HUES6 (cell line): ENCODE measurements around the gene NELL2.

Source experiments
- H3K27ac ChIP-seq: 2 replicates; pipeline ENCODE4 v1.7.0; 2013; ENCODE audit warnings: low read depth, mild to moderate bottlenecking, low read length, inconsistent platforms
- H3K27me3 ChIP-seq: 2 replicates; pipeline ENCODE4 v1.6.1; 2013; ENCODE audit warnings: low read length; ENCODE audit not compliant: control insufficient read depth, insufficient read depth
- H3K36me3 ChIP-seq: 2 replicates; pipeline ENCODE4 v1.6.1; 2013; ENCODE audit warnings: low read length; ENCODE audit not compliant: control insufficient read depth, insufficient read depth
- H3K4me1 ChIP-seq: 2 replicates; pipeline ENCODE4 v1.6.1; 2013; ENCODE audit warnings: low read length; ENCODE audit not compliant: control insufficient read depth, insufficient read depth
- H3K4me3 ChIP-seq: 2 replicates; pipeline ENCODE4 v1.5.1; 2013; ENCODE audit warnings: low read depth, low read length
- H3K9ac ChIP-seq: one replicate; pipeline ENCODE4 v1.6.1; 2013; ENCODE audit warnings: mild to moderate bottlenecking, low read length
- H3K9me3 ChIP-seq: 2 replicates; pipeline ENCODE4 v1.6.1; 2013; ENCODE audit warnings: low read depth, low read length; ENCODE audit not compliant: control insufficient read depth, insufficient read depth

NELL2 gene

DNA sequence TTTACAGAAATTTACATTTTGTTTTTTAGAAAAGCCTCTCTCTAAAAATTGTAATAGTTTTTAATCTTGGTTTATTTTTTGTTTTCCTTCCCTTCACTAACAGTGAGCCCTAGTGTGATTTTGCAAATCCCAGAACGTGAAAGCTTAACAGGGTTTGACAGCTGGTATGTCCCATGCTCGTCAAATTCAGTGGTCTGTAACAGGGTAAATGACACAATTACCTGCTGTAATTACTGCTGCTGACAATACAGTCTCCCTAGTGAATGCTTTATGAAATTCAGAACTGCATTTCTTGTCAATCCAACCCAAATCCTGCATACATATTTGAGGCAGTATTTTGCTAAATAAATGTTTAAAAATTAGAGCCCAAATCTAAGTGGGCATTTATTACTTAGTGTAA is 249.2 kb downstream of the NELL2 start:
- H3K9ac ChIP-seq: no peak overlapping the region
- no peaks in the 10 kb centered on the region for H3K36me3 ChIP-seq
- H3K27me3 ChIP-seq: no peaks in the 10 kb centered on the region
- H3K9me3 ChIP-seq: no peaks in the 10 kb centered on the region
- H3K4me3 ChIP-seq: no peak overlapping the region
- H3K4me1 ChIP-seq: peaks cover 6% of the 10 kb centered on the region; the same call in 1 of the 2 replicates
- no peak overlapping the region for H3K27ac ChIP-seq

DNA sequence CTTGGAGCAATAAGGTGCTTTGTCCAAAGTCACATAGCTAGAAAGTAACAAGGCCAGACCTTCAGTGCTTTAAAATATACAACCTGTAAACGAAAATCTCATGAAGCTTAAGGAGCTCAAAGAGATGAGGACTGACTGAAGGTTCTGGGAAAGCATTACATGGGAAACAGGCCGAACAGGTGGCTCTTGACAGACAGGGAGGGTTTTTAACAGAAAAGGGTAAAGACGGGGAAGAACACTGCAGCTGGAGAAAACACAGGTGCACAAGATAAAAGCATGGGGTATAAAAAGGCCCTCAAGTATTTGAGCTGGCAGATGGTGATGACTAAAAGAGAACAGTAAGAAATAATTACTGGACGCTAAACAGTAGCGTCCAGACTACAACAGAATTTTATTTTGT is 257.2 kb downstream of the NELL2 start:
- no peaks in the 10 kb centered on the region for H3K9me3 ChIP-seq
- no peak overlapping the region for H3K27ac ChIP-seq
- H3K27me3 ChIP-seq: no peaks in the 10 kb centered on the region
- H3K36me3 ChIP-seq: no peaks in the 10 kb centered on the region
- no peak overlapping the region for H3K4me3 ChIP-seq
- no peak overlapping the region for H3K9ac ChIP-seq
- H3K4me1 ChIP-seq: no peaks in the 10 kb centered on the region; the same call in 1 of the 2 replicates

DNA sequence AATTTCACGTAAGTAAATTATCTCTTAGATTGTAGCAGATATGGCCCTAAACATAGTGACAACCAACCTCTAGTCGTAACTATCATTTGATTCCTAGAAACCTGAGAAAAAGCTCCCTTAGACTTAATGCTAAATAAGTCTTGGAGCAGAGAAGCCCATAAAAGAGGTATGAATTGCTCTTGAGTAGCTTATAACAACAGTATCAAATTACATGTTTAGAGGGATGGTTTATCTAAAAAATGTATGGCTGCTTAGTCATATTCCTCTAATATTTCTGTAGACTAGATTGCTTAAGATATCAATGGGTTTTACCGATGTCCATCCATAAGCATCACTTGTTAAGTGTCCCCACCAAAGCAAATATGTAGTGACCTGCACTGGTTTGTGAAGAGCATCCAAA is 259.7 kb downstream of the NELL2 start:
- Histone ChIP-seq H3K4me1 (no peaks in the 10 kb centered on the region; the same call in 1 of the 2 replicates), H3K9me3 (no peaks in the 10 kb centered on the region), H3K27ac (no peak overlapping the region), H3K4me3 (no peak overlapping the region), H3K27me3 (no peaks in the 10 kb centered on the region), H3K36me3 (no peaks in the 10 kb centered on the region), H3K9ac (no peak overlapping the region)

- H3K27me3 ChIP-seq: no peaks in the 10 kb centered on the region
Observed at GRCh38 chr12:44611538-44611937, 264.6 kb downstream of the NELL2 start.

DNA sequence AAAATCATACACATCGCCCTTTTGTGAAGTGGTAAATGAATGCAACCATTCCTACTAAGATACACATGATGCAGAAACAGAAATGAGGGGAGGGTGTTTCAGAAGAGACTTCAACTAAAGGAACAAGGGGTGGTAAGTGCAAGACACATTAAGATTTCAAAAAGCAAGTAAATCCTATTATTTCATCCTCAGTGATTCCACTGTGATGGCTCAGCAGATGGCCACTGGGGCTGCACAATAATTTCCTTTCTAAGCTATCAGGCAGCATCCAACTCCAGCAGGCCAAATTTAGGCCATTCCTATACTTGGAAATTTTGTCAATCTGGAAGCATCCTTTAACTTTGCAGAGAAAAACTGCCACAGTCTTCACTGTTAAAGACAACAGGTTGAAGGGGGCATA is 272.4 kb downstream of the NELL2 start:
- H3K27me3 ChIP-seq: no peaks in the 10 kb centered on the region
- H3K27ac ChIP-seq: no peak overlapping the region
- H3K36me3 ChIP-seq: no peaks in the 10 kb centered on the region
- H3K9ac ChIP-seq: no peak overlapping the region
- no peaks in the 10 kb centered on the region for H3K9me3 ChIP-seq
- no peak overlapping the region for H3K4me3 ChIP-seq
- no peaks in the 10 kb centered on the region for H3K4me1 ChIP-seq

More at GRCh38 chr12:44611538-44611937, 264.6 kb downstream of the NELL2 start:
- Histone ChIP-seq H3K27ac (no peak overlapping the region), H3K4me3 (no peak overlapping the region), H3K9ac (no peak overlapping the region), H3K9me3 (no peaks in the 10 kb centered on the region), H3K36me3 (no peaks in the 10 kb centered on the region), H3K4me1 (no peaks in the 10 kb centered on the region)

DNA sequence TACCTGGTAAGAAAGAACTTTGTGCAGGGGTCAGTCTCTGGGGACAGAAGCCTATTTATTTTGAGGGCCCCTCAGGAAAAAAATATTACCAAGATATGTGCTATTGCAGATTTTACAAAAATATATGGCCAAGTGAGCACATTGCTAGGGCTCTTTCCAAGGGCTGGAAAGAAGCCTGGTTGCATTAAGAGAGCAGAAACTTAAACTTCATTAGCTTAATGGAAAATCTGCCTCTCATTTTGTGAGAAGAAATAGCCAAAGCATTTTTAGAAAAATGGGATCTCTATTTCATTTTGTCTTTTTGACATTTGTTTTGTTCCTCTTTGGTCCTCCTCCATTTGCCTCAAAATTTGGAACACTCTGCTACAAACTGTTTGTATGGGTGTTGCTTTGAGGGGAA is 283.5 kb downstream of the NELL2 start:
- no peaks in the 10 kb centered on the region for H3K27me3 ChIP-seq

GRCh38 chr12:44589697-44590096 is 286.4 kb downstream of the NELL2 start:
- Histone ChIP-seq H3K9me3 (no peaks in the 10 kb centered on the region), H3K27me3 (no peaks in the 10 kb centered on the region), H3K4me1 (peaks cover 8% of the 10 kb centered on the region; the same call in 1 of the 2 replicates), H3K36me3 (no peaks in the 10 kb centered on the region), H3K27ac (no peak overlapping the region), H3K9ac (no peak overlapping the region), H3K4me3 (no peak overlapping the region)

More for the DNA sequence above, 283.5 kb downstream of the NELL2 start:
- Histone ChIP-seq H3K36me3 (no peaks in the 10 kb centered on the region), H3K9me3 (no peaks in the 10 kb centered on the region), H3K4me1 (0 out of 2 replicates have a peak, but pooled peaks cover 3% of the 10 kb centered on the region), H3K4me3 (no peak overlapping the region), H3K9ac (no peak overlapping the region), H3K27ac (no peak overlapping the region)

DNA sequence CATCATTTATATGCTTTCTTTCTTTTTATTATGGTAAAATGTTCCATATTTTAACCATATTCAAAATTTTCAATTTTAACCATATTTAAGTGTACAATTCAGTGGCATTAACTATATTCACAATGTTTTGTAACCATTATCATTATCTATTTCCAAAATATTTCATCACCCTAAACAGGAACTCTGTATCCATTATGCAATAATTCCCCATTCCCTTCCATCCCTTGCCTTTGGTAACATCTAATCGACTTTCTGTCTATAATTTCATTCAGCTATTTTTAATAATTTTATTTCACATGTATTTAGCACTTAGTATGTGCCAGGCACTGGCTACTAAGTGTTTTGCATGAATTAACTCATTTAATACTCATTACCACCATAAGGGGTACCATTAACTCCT is 287.5 kb downstream of the NELL2 start:
- peaks cover 15% of the 10 kb centered on the region for H3K4me1 ChIP-seq
- no peak overlapping the region for H3K4me3 ChIP-seq
- H3K27ac ChIP-seq: no peak overlapping the region
- H3K27me3 ChIP-seq: no peaks in the 10 kb centered on the region
- H3K36me3 ChIP-seq: no peaks in the 10 kb centered on the region
- no peak overlapping the region for H3K9ac ChIP-seq
- H3K9me3 ChIP-seq: no peaks in the 10 kb centered on the region

GRCh38 chr12:44584625-44585024 is 291.5 kb downstream of the NELL2 start:
- Histone ChIP-seq H3K27me3 (no peaks in the 10 kb centered on the region), H3K36me3 (no peaks in the 10 kb centered on the region), H3K27ac (peak overlapping the region; percentile 72), H3K4me1 (peaks cover 38% of the 10 kb centered on the region), H3K9me3 (no peaks in the 10 kb centered on the region), H3K9ac (no peak overlapping the region), H3K4me3 (no peak overlapping the region)

DNA sequence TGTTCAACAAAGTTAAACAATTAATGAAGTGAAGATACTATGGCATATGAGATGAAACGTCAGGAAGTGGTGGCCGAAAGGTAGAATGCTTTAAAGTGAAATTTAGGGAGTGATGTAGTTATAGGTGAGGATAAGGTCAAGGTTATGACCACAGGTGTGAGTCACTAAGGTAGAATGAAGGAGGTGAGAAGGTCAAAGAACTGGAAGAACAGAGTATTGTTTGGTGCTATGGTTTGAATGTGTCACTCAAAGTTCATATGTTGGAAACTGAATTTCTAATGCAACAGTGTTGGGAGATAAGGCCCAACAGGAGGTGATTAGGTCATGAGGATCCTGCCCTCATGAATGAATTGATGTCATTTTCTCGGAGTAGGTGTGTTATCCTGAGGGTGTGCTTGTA is 293.6 kb downstream of the NELL2 start:
- H3K9ac ChIP-seq: peak overlapping the region; percentile 24
- no peaks in the 10 kb centered on the region for H3K36me3 ChIP-seq
- no peaks in the 10 kb centered on the region for H3K9me3 ChIP-seq
- peak overlapping the region; percentile 91 for H3K27ac ChIP-seq
- H3K27me3 ChIP-seq: no peaks in the 10 kb centered on the region
- H3K4me3 ChIP-seq: no peak overlapping the region
- H3K4me1 ChIP-seq: peaks cover 52% of the 10 kb centered on the region

- Histone ChIP-seq H3K27me3 (no peaks in the 10 kb centered on the region), H3K9me3 (no peaks in the 10 kb centered on the region), H3K36me3 (no peaks in the 10 kb centered on the region), H3K4me3 (no peak overlapping the region; the same call in 1 of the 2 replicates), H3K4me1 (peaks cover 52% of the 10 kb centered on the region), H3K27ac (peak overlapping the region; percentile 91), H3K9ac (peak overlapping the region; percentile 24)
Observed at GRCh38 chr12:44581642-44582242, 294.4 kb downstream of the NELL2 start.
